Smooth muscle cell (in vitro differentiated cells): Measurements from ENCODE around the gene RTF1. TPM values are rescaled to one million over a fixed set of nuclear protein-coding genes. Genes with fewer than 3 reads are reported as not detected.
"Not testable (repeated sequence)": the region's sequence is repeated elsewhere in the genome, so short reads cannot be mapped to it uniquely, and the experiment has no call there.

Experiments used
- DNase-seq: peaks from one replicate; lab custom pipeline; 2025; ENCODE audit not compliant: unreplicated experiment; lab: John Stamatoyannopoulos, UW
- H2AFZ ChIP-seq: fragments of 200-600 bp; sonication (generic); 2 replicates; pipeline ENCODE4 v1.6.0; 2016; ENCODE audit warnings: antibody characterized with exemption, low read depth, mild to moderate bottlenecking
- H3F3A ChIP-seq: fragments of 200-600 bp; sonication (generic); 2 replicates; pipeline ENCODE4 v1.6.0; 2017; ENCODE audit warnings: antibody characterized with exemption, low read depth
- H3K27ac ChIP-seq: fragments of 200-600 bp; sonication (generic); 2 replicates; pipeline ENCODE4 v1.5.1; 2016; ENCODE audit warnings: low read depth, mild to moderate bottlenecking
- H3K27me3 ChIP-seq: fragments of 200-600 bp; sonication (generic); 2 replicates; pipeline ENCODE4 v1.6.1; 2016; ENCODE audit warnings: low read depth, mild to moderate bottlenecking
- H3K36me3 ChIP-seq: fragments of 200-600 bp; sonication (generic); 2 replicates; pipeline ENCODE4 v1.5.1; 2016; ENCODE audit warnings: low read depth
- H3K4me1 ChIP-seq: fragments of 200-600 bp; sonication (generic); 2 replicates; pipeline ENCODE4 v1.5.1; 2016; ENCODE audit warnings: low read depth
- H3K4me2 ChIP-seq: fragments of 200-600 bp; sonication (generic); 2 replicates; pipeline ENCODE4 v1.6.0; 2016; ENCODE audit warnings: mild to moderate bottlenecking
- H3K4me3 ChIP-seq: fragments of 200-600 bp; sonication (generic); 2 replicates; pipeline ENCODE4 v1.5.1; 2016; ENCODE audit warnings: mild to moderate bottlenecking
- H3K79me2 ChIP-seq: fragments of 200-600 bp; sonication (generic); 2 replicates; pipeline ENCODE4 v1.6.0; 2016; ENCODE audit warnings: low read depth, mild to moderate bottlenecking
- H3K9ac ChIP-seq: fragments of 200-600 bp; sonication (generic); 2 replicates; pipeline ENCODE4 v1.6.0; 2016; ENCODE audit warnings: low read depth
- H3K9me3 ChIP-seq: fragments of 200-600 bp; sonication (generic); replicated peaks from 2 replicates; pipeline ENCODE4 v1.5.1; 2016; ENCODE audit warnings: low read depth
- H4K20me1 ChIP-seq: fragments of 200-600 bp; sonication (generic); 2 replicates; pipeline ENCODE4 v1.6.0; 2016; ENCODE audit warnings: low read depth
- WGBS: methylation state at CpG from one replicate; pipeline ENCODE4 v1.1.7; 2016; ENCODE audit warnings: low lambda C conversion rate; 5-methylcytosine and 5-hydroxymethylcytosine counted together
- polyA plus RNA-seq: library from polyadenylated mRNA; unstranded; fragments of >200 nt; fragmentation: Nextera tagmentation; extraction: Ambion mirVana; gene quantifications from 2 replicates; pipeline ENCODE4 v1.2.1, GENCODE V29; 2016
- total RNA-seq: library from RNA; depleted of rRNA; stranded (reverse); fragments of >200 nt; gene quantifications from 2 replicates; pipeline ENCODE4 v1.2.3, GENCODE V29; 2014
- TF ChIP-seq, protein P1 (sequence below): fragments of 200-600 bp; sonication (generic); IDR thresholded peaks from 2 replicates; pipeline ENCODE4 v1.5.1; 2017; ENCODE audit warnings: borderline replicate concordance, mild to moderate bottlenecking, antibody characterized with exemption; ENCODE audit not compliant: insufficient read depth, poor library complexity, severe bottlenecking

Gene RTF1
- total and polyA plus RNA-seq, 2 experiments from 2014 or later, result 25.7 to 68.1 TPM

DNA sequence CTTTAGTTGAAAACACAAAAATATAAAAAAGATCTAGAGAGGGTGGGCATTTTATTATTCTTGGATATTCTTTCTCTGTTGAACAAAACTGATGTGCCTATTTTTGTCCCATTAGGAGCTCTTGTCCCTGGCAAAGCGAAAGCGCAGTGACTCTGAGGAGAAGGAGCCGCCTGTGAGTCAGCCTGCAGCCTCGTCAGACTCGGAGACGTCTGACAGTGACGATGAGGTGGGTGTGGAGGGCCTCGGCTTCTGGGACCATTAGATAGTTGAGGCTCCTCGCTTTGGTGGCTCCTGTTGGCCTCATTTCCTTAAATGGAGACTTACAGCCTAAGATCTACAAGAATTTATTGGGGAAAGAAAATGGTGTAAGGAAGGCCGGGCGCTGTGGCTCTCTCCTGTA lies 21.3 kb downstream of the RTF1 start:
- Histone ChIP-seq H3K4me2 (peak overlapping the region; percentile 33), H3K9me3 (no peaks in the 10 kb centered on the region), H3K4me1 (no peaks in the 10 kb centered on the region), H3K79me2 (peaks cover 63% of the 10 kb centered on the region), H3K4me3 (no peak overlapping the region), H3K27me3 (no peaks in the 10 kb centered on the region), H3F3A (no peaks in the 10 kb centered on the region), H4K20me1 (peaks cover 35% of the 10 kb centered on the region), H3K36me3 (peaks cover 5% of the 10 kb centered on the region), H3K9ac (peak overlapping the region; percentile 53), H3K27ac (peak overlapping the region; percentile 84), H2AFZ (no peak overlapping the region)
- TF ChIP-seq, protein P1, sequence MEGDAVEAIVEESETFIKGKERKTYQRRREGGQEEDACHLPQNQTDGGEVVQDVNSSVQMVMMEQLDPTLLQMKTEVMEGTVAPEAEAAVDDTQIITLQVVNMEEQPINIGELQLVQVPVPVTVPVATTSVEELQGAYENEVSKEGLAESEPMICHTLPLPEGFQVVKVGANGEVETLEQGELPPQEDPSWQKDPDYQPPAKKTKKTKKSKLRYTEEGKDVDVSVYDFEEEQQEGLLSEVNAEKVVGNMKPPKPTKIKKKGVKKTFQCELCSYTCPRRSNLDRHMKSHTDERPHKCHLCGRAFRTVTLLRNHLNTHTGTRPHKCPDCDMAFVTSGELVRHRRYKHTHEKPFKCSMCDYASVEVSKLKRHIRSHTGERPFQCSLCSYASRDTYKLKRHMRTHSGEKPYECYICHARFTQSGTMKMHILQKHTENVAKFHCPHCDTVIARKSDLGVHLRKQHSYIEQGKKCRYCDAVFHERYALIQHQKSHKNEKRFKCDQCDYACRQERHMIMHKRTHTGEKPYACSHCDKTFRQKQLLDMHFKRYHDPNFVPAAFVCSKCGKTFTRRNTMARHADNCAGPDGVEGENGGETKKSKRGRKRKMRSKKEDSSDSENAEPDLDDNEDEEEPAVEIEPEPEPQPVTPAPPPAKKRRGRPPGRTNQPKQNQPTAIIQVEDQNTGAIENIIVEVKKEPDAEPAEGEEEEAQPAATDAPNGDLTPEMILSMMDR, result no peak
- no peak for DNase-seq
- WGBS, result 57% methylated on average over 11 of the region's 11 CpGs

- H3K4me3 ChIP-seq, H3K27me3 ChIP-seq, H3K9me3 ChIP-seq, H3F3A ChIP-seq, H2AFZ ChIP-seq, H3K36me3 ChIP-seq, DNase-seq, H3K4me2 ChIP-seq, H3K4me1 ChIP-seq, H3K9ac ChIP-seq: not testable (repeated sequence)
- peak overlapping the region; percentile 84 for H3K27ac ChIP-seq
- WGBS, result 100% methylated on average over 5 of the region's 5 CpGs
- peaks cover 40% of the 10 kb centered on the region for H4K20me1 ChIP-seq
- peaks cover 62% of the 10 kb centered on the region for H3K79me2 ChIP-seq
These were observed 21.9 kb downstream of the RTF1 start for GRCh38 chr15:41438745-41439144.

DNA sequence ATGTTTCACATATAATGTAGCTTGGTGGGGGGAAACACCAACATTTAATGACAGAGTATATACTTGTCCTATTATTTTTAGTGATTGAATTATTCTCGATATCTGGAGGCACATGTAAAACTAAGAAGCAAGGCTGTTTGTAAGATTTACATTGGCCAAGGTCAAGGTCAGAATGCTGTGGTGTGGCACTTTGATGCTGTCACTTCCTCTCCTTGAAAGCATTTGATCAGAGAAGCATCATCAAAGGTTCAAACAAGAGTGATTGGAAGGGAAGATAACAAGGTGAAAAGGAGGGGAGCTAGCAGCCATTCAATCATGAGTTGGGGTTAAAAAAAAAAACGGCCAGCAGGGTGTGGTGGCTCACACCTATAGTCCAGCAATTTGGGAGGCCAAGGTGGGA lies 26.4 kb downstream of the RTF1 start:
- Histone ChIP-seq H3K36me3 (peaks cover 5% of the 10 kb centered on the region), H3K27me3 (no peaks in the 10 kb centered on the region), H3K9ac (no peak overlapping the region), H2AFZ (no peak overlapping the region), H4K20me1 (peaks cover 41% of the 10 kb centered on the region), H3K4me2 (no peak overlapping the region), H3K27ac (no peak overlapping the region), H3F3A (no peaks in the 10 kb centered on the region), H3K4me1 (no peaks in the 10 kb centered on the region), H3K79me2 (peaks cover 45% of the 10 kb centered on the region), H3K9me3 (no peaks in the 10 kb centered on the region), H3K4me3 (no peak overlapping the region)
- DNase-seq, result no peak
- WGBS, result 90% methylated on average over 2 of the region's 2 CpGs
- TF ChIP-seq, protein P1, result no peak

GRCh38 chr15:41445399-41445798 lies 28.5 kb downstream of the RTF1 start:
- H3K9ac ChIP-seq, result no peak overlapping the region
- H3K79me2 ChIP-seq, result peaks cover 55% of the 10 kb centered on the region
- H3F3A ChIP-seq, result no peaks in the 10 kb centered on the region
- no peak overlapping the region for H2AFZ ChIP-seq
- DNase-seq, result no peak
- H3K27me3 ChIP-seq, result no peaks in the 10 kb centered on the region
- no peak overlapping the region for H3K4me3 ChIP-seq
- no peak overlapping the region for H3K4me2 ChIP-seq
- peaks cover 57% of the 10 kb centered on the region for H4K20me1 ChIP-seq
- no peaks in the 10 kb centered on the region for H3K9me3 ChIP-seq
- no peaks in the 10 kb centered on the region for H3K36me3 ChIP-seq
- H3K4me1 ChIP-seq, result no peaks in the 10 kb centered on the region
- H3K27ac ChIP-seq, result no peak overlapping the region
- TF ChIP-seq, protein P1, result no peak
